HPDE6-E6E7 (cell line): ENCODE results near the gene SETD6.
"Not testable (repeated sequence)": the region's sequence is repeated elsewhere in the genome, so short reads cannot be mapped to it uniquely, and the experiment has no call there.

Experiments
- DNase-seq: peaks from one replicate; pipeline ENCODE4 v3.0.0; 2011; ENCODE audit warnings: missing footprints; ENCODE audit errors: extremely low spot score

The SETD6 gene

GRCh38 chr16:58515125-58515870, at the start of gene SETD6:
Gene SETD6, plus strand, starts transcription at chr16:58515517. Its CDS starts 21 bp downstream, at chr16:58515538.
- peak; percentile 83 for DNase-seq

GRCh38 chr16:58465817-58466216, 49.5 kb upstream of the SETD6 start:
- no peak for DNase-seq

- DNase-seq: no peak
These were observed 48.9 kb upstream of the SETD6 start for GRCh38 chr16:58466396-58466795.

- no peak for DNase-seq
These were observed 47.4 kb upstream of the SETD6 start for GRCh38 chr16:58467905-58468304.

GRCh38 chr16:58471209-58471975, 43.9 kb upstream of the SETD6 start:
- DNase-seq: no peak

- no peak for DNase-seq
These were observed 43.1 kb upstream of the SETD6 start for GRCh38 chr16:58472266-58472665.

GRCh38 chr16:58472827-58473226, 42.5 kb upstream of the SETD6 start:
- DNase-seq: no peak

GRCh38 chr16:58474296-58474695, 41.0 kb upstream of the SETD6 start:
- no peak for DNase-seq

GRCh38 chr16:58475091-58475619, 40.2 kb upstream of the SETD6 start:
- no peak for DNase-seq

- no peak for DNase-seq
These were observed 38.5 kb upstream of the SETD6 start for GRCh38 chr16:58476791-58477190.

- DNase-seq: no peak
These were observed 36.9 kb upstream of the SETD6 start for GRCh38 chr16:58478427-58478826.

- DNase-seq: no peak
These were observed 34.0 kb upstream of the SETD6 start for GRCh38 chr16:58481226-58481869.

GRCh38 chr16:58481931-58482330, 33.4 kb upstream of the SETD6 start:
- DNase-seq: no peak

- no peak for DNase-seq
These were observed 30.0 kb upstream of the SETD6 start for GRCh38 chr16:58485184-58485887.

- DNase-seq: peak; percentile 82
These were observed 27.6 kb upstream of the SETD6 start for GRCh38 chr16:58487566-58488351.

- DNase-seq: no peak
These were observed 26.8 kb upstream of the SETD6 start for GRCh38 chr16:58488531-58488930.

GRCh38 chr16:58490065-58490464, 25.3 kb upstream of the SETD6 start:
- no peak for DNase-seq

- not testable (repeated sequence) for DNase-seq
These were observed 24.8 kb upstream of the SETD6 start for GRCh38 chr16:58490539-58490938.

- DNase-seq: no peak
These were observed 23.3 kb upstream of the SETD6 start for GRCh38 chr16:58492066-58492465.

GRCh38 chr16:58492735-58493134, 22.6 kb upstream of the SETD6 start:
- DNase-seq: no peak
